ENCODE measurements around the gene ERF.

Gene ERF

DNA sequence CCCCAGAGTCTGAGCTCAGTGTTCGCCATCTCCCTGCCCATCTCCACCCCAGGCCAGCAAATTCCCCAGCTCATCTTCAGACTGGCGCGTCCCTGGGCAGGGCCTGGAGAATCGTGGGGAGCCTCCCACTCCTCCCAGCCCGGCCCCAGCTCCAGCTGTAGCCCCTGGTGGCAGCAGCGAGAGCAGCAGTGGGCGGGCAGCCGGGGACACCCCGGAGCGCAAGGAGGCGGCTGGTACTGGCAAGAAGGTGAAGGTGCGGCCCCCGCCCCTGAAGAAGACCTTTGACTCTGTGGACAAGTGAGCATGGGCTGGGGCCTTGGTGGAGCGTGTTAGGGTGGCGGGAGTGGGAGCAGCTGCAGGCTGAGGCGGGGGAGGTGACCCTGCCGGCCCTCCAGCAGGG lies 38.6 kb upstream of the ERF start:
- H3K9me2 ChIP-seq (replicated peaks; ENCODE audit: control insufficient read depth, low read length): no peaks in the 10 kb centered on the region
- peaks cover 80% of the 10 kb centered on the region for H3K36me3 ChIP-seq (ENCODE audit: control insufficient read depth, low read length)
- no peak overlapping the region for H3K4me3 ChIP-seq (ENCODE audit: low read length)
- no peaks in the 10 kb centered on the region for H4K20me1 ChIP-seq (ENCODE audit: control insufficient read depth, insufficient read depth, low read depth, low read length)
- no peak for TF ChIP-seq EZH2phosphoT487 (IDR thresholded peaks at IDR 0.05; ENCODE audit: borderline replicate concordance, low read length)
- TF ChIP-seq, protein P1, sequence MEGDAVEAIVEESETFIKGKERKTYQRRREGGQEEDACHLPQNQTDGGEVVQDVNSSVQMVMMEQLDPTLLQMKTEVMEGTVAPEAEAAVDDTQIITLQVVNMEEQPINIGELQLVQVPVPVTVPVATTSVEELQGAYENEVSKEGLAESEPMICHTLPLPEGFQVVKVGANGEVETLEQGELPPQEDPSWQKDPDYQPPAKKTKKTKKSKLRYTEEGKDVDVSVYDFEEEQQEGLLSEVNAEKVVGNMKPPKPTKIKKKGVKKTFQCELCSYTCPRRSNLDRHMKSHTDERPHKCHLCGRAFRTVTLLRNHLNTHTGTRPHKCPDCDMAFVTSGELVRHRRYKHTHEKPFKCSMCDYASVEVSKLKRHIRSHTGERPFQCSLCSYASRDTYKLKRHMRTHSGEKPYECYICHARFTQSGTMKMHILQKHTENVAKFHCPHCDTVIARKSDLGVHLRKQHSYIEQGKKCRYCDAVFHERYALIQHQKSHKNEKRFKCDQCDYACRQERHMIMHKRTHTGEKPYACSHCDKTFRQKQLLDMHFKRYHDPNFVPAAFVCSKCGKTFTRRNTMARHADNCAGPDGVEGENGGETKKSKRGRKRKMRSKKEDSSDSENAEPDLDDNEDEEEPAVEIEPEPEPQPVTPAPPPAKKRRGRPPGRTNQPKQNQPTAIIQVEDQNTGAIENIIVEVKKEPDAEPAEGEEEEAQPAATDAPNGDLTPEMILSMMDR (IDR thresholded peaks at IDR 0.05; ENCODE audit: low read depth, low read length, poor library complexity, severe bottlenecking): no peak
- no peak overlapping the region for H3K27ac ChIP-seq (ENCODE audit: low read depth, low read length)
- no peaks in the 10 kb centered on the region for H3K9me3 ChIP-seq (ENCODE audit: control insufficient read depth, insufficient read depth, low read length)
- H3K4me1 ChIP-seq (ENCODE audit: control insufficient read depth, low read length): peaks cover 3% of the 10 kb centered on the region; the same call in 1 of the 2 replicates
- peaks cover 2% of the 10 kb centered on the region; the same call in 1 of the 2 replicates for H3F3A ChIP-seq (ENCODE audit: control insufficient read depth, insufficient read depth)
- no peaks in the 10 kb centered on the region for H3K27me3 ChIP-seq (ENCODE audit: control insufficient read depth, low read length)
- no peaks in the 10 kb centered on the region for H3K79me2 ChIP-seq (ENCODE audit: control insufficient read depth, low read length)
- H3K4me2 ChIP-seq (ENCODE audit: low read length): no peak overlapping the region

DNA sequence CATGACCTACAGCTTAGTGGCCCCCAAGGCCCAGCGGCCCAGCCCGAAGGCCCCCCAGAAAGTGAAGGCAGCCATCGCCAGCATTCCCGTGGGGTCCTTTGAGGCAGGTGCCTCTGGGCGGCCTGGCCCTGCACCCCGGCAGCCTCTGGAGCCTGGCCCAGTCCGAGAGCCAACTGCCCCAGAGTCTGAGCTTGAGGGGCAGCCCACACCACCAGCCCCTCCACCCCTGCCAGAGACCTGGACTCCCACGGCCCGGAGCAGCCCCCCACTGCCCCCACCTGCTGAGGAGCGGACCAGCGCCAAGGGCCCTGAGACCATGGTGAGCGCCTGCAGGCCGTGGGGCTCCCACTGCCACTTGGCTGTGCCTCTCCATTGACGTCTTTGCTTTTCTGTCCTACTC lies 38.0 kb upstream of the ERF start:
- Histone ChIP-seq H3K27ac (ENCODE audit: low read depth, low read length) (no peak overlapping the region), H3K4me2 (ENCODE audit: low read length) (no peak overlapping the region), H3K9me3 (ENCODE audit: control insufficient read depth, insufficient read depth, low read length) (no peaks in the 10 kb centered on the region), H3K36me3 (ENCODE audit: control insufficient read depth, low read length) (peaks cover 86% of the 10 kb centered on the region), H3K9me2 (replicated peaks; ENCODE audit: control insufficient read depth, low read length) (no peaks in the 10 kb centered on the region), H3K4me1 (ENCODE audit: control insufficient read depth, low read length) (peaks cover 3% of the 10 kb centered on the region; the same call in 1 of the 2 replicates), H3K27me3 (ENCODE audit: control insufficient read depth, low read length) (no peaks in the 10 kb centered on the region), H3K79me2 (ENCODE audit: control insufficient read depth, low read length) (no peaks in the 10 kb centered on the region), H3K4me3 (ENCODE audit: low read length) (no peak overlapping the region), H3F3A (ENCODE audit: control insufficient read depth, insufficient read depth) (no peaks in the 10 kb centered on the region), H4K20me1 (ENCODE audit: control insufficient read depth, insufficient read depth, low read depth, low read length) (no peaks in the 10 kb centered on the region)
- TF ChIP-seq, protein P1 (IDR thresholded peaks at IDR 0.05; ENCODE audit: low read depth, low read length, poor library complexity, severe bottlenecking): no peak
- no peak for TF ChIP-seq EZH2phosphoT487 (IDR thresholded peaks at IDR 0.05; ENCODE audit: borderline replicate concordance, low read length)

DNA sequence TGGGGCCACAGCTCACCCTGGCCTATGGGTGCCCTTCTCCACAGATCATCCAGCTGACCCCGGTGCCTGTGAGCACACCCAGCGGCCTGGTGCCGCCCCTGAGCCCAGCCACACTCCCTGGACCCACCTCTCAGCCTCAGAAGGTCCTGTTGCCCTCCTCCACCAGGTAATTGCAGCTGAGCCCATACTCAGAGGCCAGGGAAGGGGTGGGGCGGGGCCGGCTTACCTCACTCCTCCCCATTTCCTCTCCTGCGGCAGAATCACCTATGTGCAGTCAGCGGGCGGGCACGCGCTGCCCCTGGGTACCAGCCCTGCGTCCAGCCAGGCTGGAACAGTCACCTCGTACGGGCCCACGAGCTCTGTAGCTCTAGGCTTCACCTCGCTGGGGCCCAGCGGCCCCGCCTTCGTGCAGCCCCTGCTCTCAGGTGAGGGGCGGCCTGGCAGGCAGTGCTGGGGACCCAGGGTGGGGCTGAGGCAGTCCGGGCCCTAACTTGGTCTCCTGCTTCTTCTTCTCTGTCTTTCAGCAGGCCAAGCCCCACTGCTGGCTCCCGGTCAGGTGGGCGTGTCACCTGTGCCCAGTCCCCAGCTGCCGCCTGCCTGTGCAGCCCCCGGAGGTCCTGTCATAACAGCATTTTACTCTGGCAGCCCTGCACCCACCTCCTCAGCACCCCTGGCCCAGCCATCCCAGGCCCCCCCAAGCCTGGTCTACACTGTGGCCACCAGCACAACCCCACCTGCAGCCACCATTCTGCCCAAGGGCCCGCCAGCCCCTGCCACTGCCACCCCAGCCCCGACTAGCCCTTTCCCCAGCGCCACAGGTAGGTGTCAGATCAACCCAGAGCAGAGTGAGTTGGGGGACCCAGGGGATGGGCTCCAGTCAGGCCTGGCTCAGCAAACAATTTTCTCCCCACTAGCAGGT lies 37.4 kb upstream of the ERF start:
- H4K20me1 ChIP-seq (ENCODE audit: control insufficient read depth, insufficient read depth, low read depth, low read length): no peaks in the 10 kb centered on the region
- H3K4me2 ChIP-seq (ENCODE audit: low read length): no peak overlapping the region
- H3K27me3 ChIP-seq (ENCODE audit: control insufficient read depth, low read length): no peaks in the 10 kb centered on the region
- no peak overlapping the region for H3K27ac ChIP-seq (ENCODE audit: low read depth, low read length)
- no peak overlapping the region for H3K4me3 ChIP-seq (ENCODE audit: low read length)
- no peaks in the 10 kb centered on the region for H3K9me3 ChIP-seq (ENCODE audit: control insufficient read depth, insufficient read depth, low read length)
- H3K9me2 ChIP-seq (replicated peaks; ENCODE audit: control insufficient read depth, low read length): no peaks in the 10 kb centered on the region
- peaks cover 92% of the 10 kb centered on the region for H3K36me3 ChIP-seq (ENCODE audit: control insufficient read depth, low read length)
- TF ChIP-seq, protein P1 (IDR thresholded peaks at IDR 0.05; ENCODE audit: low read depth, low read length, poor library complexity, severe bottlenecking): no peak
- no peak for TF ChIP-seq EZH2phosphoT487 (IDR thresholded peaks at IDR 0.05; ENCODE audit: borderline replicate concordance, low read length)
- no peaks in the 10 kb centered on the region for H3F3A ChIP-seq (ENCODE audit: control insufficient read depth, insufficient read depth)
- peaks cover 3% of the 10 kb centered on the region; the same call in 1 of the 2 replicates for H3K4me1 ChIP-seq (ENCODE audit: control insufficient read depth, low read length)
- no peaks in the 10 kb centered on the region for H3K79me2 ChIP-seq (ENCODE audit: control insufficient read depth, low read length)

Measured in DOHH2 (cell line).